Esophagus (tissue), 2 donors: ENCODE measurements around the gene BTBD6. TPM values are rescaled to one million over a fixed set of nuclear protein-coding genes. Genes with fewer than 3 reads are reported as not detected.

ENCODE experiments used
- H3K27ac ChIP-seq, 2 donors: one replicate each; pipeline ENCODE4 v1.5.1; 2013; ENCODE audit warnings: low read depth in 2 of 2, mild to moderate bottlenecking in 2 of 2, inconsistent platforms in 1 of 2, low read length in 1 of 2, moderate library complexity in 1 of 2
- H3K27me3 ChIP-seq, 2 donors: one replicate each; pipeline ENCODE4 v1.6.1; 2013; ENCODE audit warnings: low read length in 2 of 2, control low read depth in 1 of 2, mild to moderate bottlenecking in 1 of 2; ENCODE audit not compliant: insufficient read depth in 2 of 2, control insufficient read depth in 1 of 2
- H3K36me3 ChIP-seq, 2 donors: one replicate each; pipeline ENCODE4 v1.6.1; 2013; ENCODE audit warnings: low read length in 1 of 2; ENCODE audit not compliant: control insufficient read depth in 2 of 2, insufficient read depth in 2 of 2
- H3K4me1 ChIP-seq, 2 donors: one replicate each; pipeline ENCODE4 v1.6.1; 2013; ENCODE audit warnings: low read length in 1 of 2; ENCODE audit not compliant: control insufficient read depth in 2 of 2, insufficient read depth in 2 of 2
- H3K4me3 ChIP-seq, 2 donors: one replicate each; pipeline ENCODE4 v1.5.1; 2013; ENCODE audit warnings: low read length in 2 of 2, mild to moderate bottlenecking in 2 of 2, low read depth in 1 of 2, moderate library complexity in 1 of 2
- H3K9me3 ChIP-seq, 2 donors: one replicate each; pipeline ENCODE4 v1.6.1; 2013; ENCODE audit warnings: mild to moderate bottlenecking in 2 of 2, low read depth in 1 of 2, low read length in 1 of 2, moderate library complexity in 1 of 2; ENCODE audit not compliant: control insufficient read depth in 2 of 2, insufficient read depth in 1 of 2
- WGBS, 2 donors: extraction: QIAGEN DNeasy Blood & Tissue Kit; methylation state at CpG; one replicate each; pipeline ENCODE4 v1.1.7; 2013; 5-methylcytosine and 5-hydroxymethylcytosine counted together
- polyA plus RNA-seq, 2 donors: library from polyadenylated mRNA; stranded (reverse); fragments of 200-250 nt; gene quantifications; one replicate each; pipeline ENCODE4 v1.2.3, GENCODE V29; 2013
- donor health status: healthy with polysubstance abuse.
- donor health status: Bipolar disorder and iron deficiency.

BTBD6 gene
- polyA plus RNA-seq, 2 donors = 47.5 to 49.8 TPM

- H3K36me3 ChIP-seq = peaks cover 0 to 21% of the 10 kb centered on the region in 2 donors
- no peak overlapping the region for H3K27ac ChIP-seq
- 64 to 69% methylated on average over 15 of the region's 15 CpGs for WGBS, 2 donors
Measured at GRCh38 chr14:105257464-105257863, 9.1 kb downstream of the BTBD6 start.

GRCh38 chr14:105258846-105259245 lies 10.5 kb downstream of the BTBD6 start:
- 60 to 77% methylated on average over 7 of the region's 7 CpGs for WGBS, 2 donors
- peaks cover 0 to 3% of the 10 kb centered on the region in 2 donors for H3K4me1 ChIP-seq
- H3K4me3 ChIP-seq = no peak overlapping the region
- peaks cover 0 to 12% of the 10 kb centered on the region in 2 donors for H3K36me3 ChIP-seq
- no peaks in the 10 kb centered on the region for H3K27me3 ChIP-seq
- no peaks in the 10 kb centered on the region for H3K9me3 ChIP-seq
- H3K27ac ChIP-seq = no peak overlapping the region

More at GRCh38 chr14:105257464-105257863, 9.1 kb downstream of the BTBD6 start:
- Histone ChIP-seq H3K4me3 (no peak overlapping the region), H3K27me3 (no peaks in the 10 kb centered on the region), H3K4me1 (peaks cover 0 to 3% of the 10 kb centered on the region in 2 donors), H3K9me3 (no peaks in the 10 kb centered on the region)

- peaks cover 0 to 3% of the 10 kb centered on the region in 2 donors for H3K4me1 ChIP-seq
- no peak overlapping the region for H3K27ac ChIP-seq
- 89 to 94% methylated on average over 12 of the region's 12 CpGs for WGBS, 2 donors
- peaks cover 0 to 10% of the 10 kb centered on the region in 2 donors for H3K36me3 ChIP-seq
- H3K9me3 ChIP-seq = no peaks in the 10 kb centered on the region
- no peak overlapping the region for H3K4me3 ChIP-seq
- H3K27me3 ChIP-seq = no peaks in the 10 kb centered on the region
Measured at GRCh38 chr14:105260959-105261358, 12.6 kb downstream of the BTBD6 start.

GRCh38 chr14:105261781-105262180 lies 13.4 kb downstream of the BTBD6 start:
- 88 to 91% methylated on average over 20 of the region's 20 CpGs for WGBS, 2 donors
- Histone ChIP-seq H3K27me3 (no peaks in the 10 kb centered on the region), H3K36me3 (peaks cover 0 to 10% of the 10 kb centered on the region in 2 donors)

GRCh38 chr14:105267820-105268548 lies 19.7 kb downstream of the BTBD6 start:
- peaks cover 0 to 17% of the 10 kb centered on the region in 2 donors for H3K36me3 ChIP-seq
- H3K27ac ChIP-seq = no peak overlapping the region
- H3K9me3 ChIP-seq = no peaks in the 10 kb centered on the region
- WGBS, 2 donors = 90% methylated on average over 21 of the region's 21 CpGs
- no peaks in the 10 kb centered on the region for H3K27me3 ChIP-seq
- peaks cover 3 to 7% of the 10 kb centered on the region in 2 donors for H3K4me1 ChIP-seq
- no peak overlapping the region for H3K4me3 ChIP-seq

More at GRCh38 chr14:105261781-105262180, 13.4 kb downstream of the BTBD6 start:
- no peaks in the 10 kb centered on the region for H3K9me3 ChIP-seq
- no peak overlapping the region for H3K4me3 ChIP-seq
- H3K4me1 ChIP-seq = peaks cover 0 to 3% of the 10 kb centered on the region in 2 donors
- no peak overlapping the region for H3K27ac ChIP-seq

- Histone ChIP-seq H3K27ac (no peak overlapping the region), H3K27me3 (no peaks in the 10 kb centered on the region), H3K4me3 (no peak overlapping the region), H3K36me3 (peaks cover 0 to 17% of the 10 kb centered on the region in 2 donors), H3K4me1 (peaks cover 3 to 11% of the 10 kb centered on the region in 2 donors), H3K9me3 (no peaks in the 10 kb centered on the region)
- 88 to 95% methylated on average over 18 of the region's 18 CpGs for WGBS, 2 donors
Measured at GRCh38 chr14:105268736-105269354, 20.5 kb downstream of the BTBD6 start.

- H3K27ac ChIP-seq = no peak overlapping the region
- no peaks in the 10 kb centered on the region for H3K27me3 ChIP-seq
- H3K4me1 ChIP-seq = peaks cover 3 to 11% of the 10 kb centered on the region in 2 donors
- peaks cover 0 to 17% of the 10 kb centered on the region in 2 donors for H3K36me3 ChIP-seq
- 87 to 90% methylated on average over 11 of the region's 11 CpGs for WGBS, 2 donors
- H3K9me3 ChIP-seq = no peaks in the 10 kb centered on the region
- no peak overlapping the region for H3K4me3 ChIP-seq
Measured at GRCh38 chr14:105269405-105269804, 21.1 kb downstream of the BTBD6 start.

GRCh38 chr14:105271224-105271890 lies 23.0 kb downstream of the BTBD6 start:
- Histone ChIP-seq H3K9me3 (no peaks in the 10 kb centered on the region), H3K27ac (no peak overlapping the region), H3K36me3 (peaks cover 0 to 19% of the 10 kb centered on the region in 2 donors), H3K4me3 (no peak overlapping the region), H3K27me3 (no peaks in the 10 kb centered on the region), H3K4me1 (peaks cover 3 to 11% of the 10 kb centered on the region in 2 donors)
- WGBS, 2 donors = 78 to 93% methylated on average over 20 to 22 of the region's 22 CpGs

- Histone ChIP-seq H3K4me1 (peaks cover 3 to 11% of the 10 kb centered on the region in 2 donors), H3K9me3 (no peaks in the 10 kb centered on the region), H3K27ac (no peak overlapping the region), H3K36me3 (peaks cover 0 to 19% of the 10 kb centered on the region in 2 donors), H3K4me3 (no peak overlapping the region), H3K27me3 (no peaks in the 10 kb centered on the region)
- 75 to 78% methylated on average over 15 of the region's 15 CpGs for WGBS, 2 donors
Measured at GRCh38 chr14:105272623-105273022, 24.3 kb downstream of the BTBD6 start.
